ENCODE results near the gene TRIO.
"Not testable (repeated sequence)": the region's sequence is repeated elsewhere in the genome, so short reads cannot be mapped to it uniquely, and the experiment has no call there.

Gene TRIO

DNA sequence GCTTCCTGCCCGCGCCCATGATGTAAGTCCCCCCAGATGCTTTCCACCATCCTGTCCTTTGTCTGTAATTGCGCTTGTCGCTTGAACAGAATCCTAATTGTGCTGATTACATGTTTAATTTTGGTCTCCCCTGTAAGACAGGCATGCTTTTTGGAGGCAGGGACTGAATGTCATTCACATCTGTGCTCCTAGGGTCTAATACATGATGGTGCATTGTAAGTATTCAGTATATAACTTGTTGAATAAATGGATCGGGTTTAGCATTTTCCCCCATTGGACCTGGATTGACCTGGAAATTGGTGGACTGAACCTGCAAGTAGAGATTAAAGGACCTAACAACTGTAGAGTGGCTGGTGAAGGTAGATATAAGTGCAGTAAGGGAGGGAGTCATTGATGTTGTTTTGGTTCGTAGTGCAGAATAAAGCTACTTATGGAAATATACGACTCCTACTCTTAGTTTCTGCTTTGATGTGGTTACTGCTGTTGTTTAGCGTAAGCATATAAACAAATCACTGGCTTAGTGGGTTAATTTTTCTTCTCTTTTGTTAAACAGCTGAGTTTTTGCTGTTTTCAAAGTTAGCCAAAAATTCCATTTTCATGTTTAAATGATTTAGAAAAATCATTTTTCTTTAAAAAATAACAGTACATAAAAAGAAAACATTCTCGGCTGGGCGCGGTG is 57.3 kb downstream of the TRIO start:
- TF ChIP-seq CTCF (conservative IDR thresholded peaks at IDR 0.05; ENCODE audit: low read depth), result no peak
- ChIA-PET CTCF (interaction anchor here (0.7 kb wide), 1 partner anchor 16 kb away, joined by 3 read pairs; no protein-coding TSS in a partner anchor), POLR2A (ENCODE audit: low non-redundant PET) (no interaction called here)
- no peak for DNase-seq (ENCODE audit: low spot score)
- no peak overlapping the region; the same call in 1 of the 2 replicates for H3K27ac ChIP-seq

- no peak overlapping the region; the same call in 1 of the 2 replicates for H3K27ac ChIP-seq
These were observed 58.3 kb downstream of the TRIO start for GRCh38 chr5:14201325-14202045.

GRCh38 chr5:14202462-14202861 is 59.3 kb downstream of the TRIO start:
- TF ChIP-seq CTCF (conservative IDR thresholded peaks at IDR 0.05; ENCODE audit: low read depth), result no peak
- ChIA-PET CTCF (no interaction called here), POLR2A (ENCODE audit: low non-redundant PET) (no interaction called here)
- no peak overlapping the region for H3K27ac ChIP-seq
- no peak for DNase-seq (ENCODE audit: low spot score)

More at GRCh38 chr5:14201325-14202045, 58.3 kb downstream of the TRIO start:
- TF ChIP-seq CTCF (conservative IDR thresholded peaks at IDR 0.05; ENCODE audit: low read depth), result no peak
- DNase-seq (ENCODE audit: low spot score), result no peak
- CTCF ChIA-PET, result no interaction called here
- POLR2A ChIA-PET (ENCODE audit: low non-redundant PET), result no interaction called here

DNA sequence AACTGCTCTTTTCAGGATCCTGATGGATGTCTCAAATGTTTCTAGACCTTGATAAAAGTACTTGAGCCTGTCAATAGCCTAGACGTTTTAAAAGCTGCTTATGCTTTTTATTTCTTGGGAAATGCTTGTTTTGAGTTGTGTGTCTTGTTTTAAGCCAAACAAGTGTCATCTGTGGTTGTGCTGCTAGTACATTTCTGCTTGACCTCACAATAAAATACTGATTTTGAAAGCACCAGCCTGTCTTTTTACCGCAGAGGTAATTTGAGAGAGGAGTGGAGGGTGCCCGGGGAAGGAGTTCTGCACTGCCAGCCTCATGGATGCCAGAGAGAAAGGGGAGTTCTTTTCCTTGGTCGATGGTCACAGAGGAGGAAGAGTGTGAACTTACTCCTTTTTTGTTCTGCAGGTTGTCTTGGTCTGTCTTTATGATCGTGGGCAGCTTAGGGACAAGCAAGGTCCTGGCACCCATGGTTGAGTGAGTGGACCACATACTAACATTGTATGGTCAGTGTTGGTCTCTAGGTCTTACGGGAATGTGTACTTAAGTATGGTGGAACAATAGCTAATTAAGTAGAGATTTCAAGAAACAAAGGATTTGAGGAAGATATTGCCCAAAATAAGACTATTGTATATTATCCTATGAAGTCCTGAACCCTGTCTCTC is 61.0 kb downstream of the TRIO start:
- ChIA-PET CTCF (no interaction called here), POLR2A (ENCODE audit: low non-redundant PET) (no interaction called here)
- no peak for DNase-seq (ENCODE audit: low spot score)
- TF ChIP-seq CTCF (conservative IDR thresholded peaks at IDR 0.05; ENCODE audit: low read depth), result no peak
- peak overlapping the region; percentile 85 for H3K27ac ChIP-seq

GRCh38 chr5:14204785-14205321 is 61.7 kb downstream of the TRIO start:
- ChIA-PET CTCF (interaction anchor here (0.7 kb wide), 1 partner anchor 116 kb away, joined by 3 read pairs; no protein-coding TSS in a partner anchor), POLR2A (ENCODE audit: low non-redundant PET) (no interaction called here)
- no peak for TF ChIP-seq CTCF (conservative IDR thresholded peaks at IDR 0.05; ENCODE audit: low read depth)
- peak; percentile 51 for DNase-seq (ENCODE audit: low spot score)
- peak overlapping the region; percentile 85 for H3K27ac ChIP-seq

- H3K27ac ChIP-seq, result peak overlapping the region; percentile 67
- no peak for DNase-seq (ENCODE audit: low spot score)
- POLR2A ChIA-PET (ENCODE audit: low non-redundant PET), result no interaction called here
- TF ChIP-seq CTCF (conservative IDR thresholded peaks at IDR 0.05; ENCODE audit: low read depth), result no peak
- CTCF ChIA-PET, result no interaction called here
These were observed 63.0 kb downstream of the TRIO start for GRCh38 chr5:14206028-14206725.

GRCh38 chr5:14207428-14207827 is 64.3 kb downstream of the TRIO start:
- DNase-seq (ENCODE audit: low spot score); CTCF ChIA-PET; POLR2A ChIA-PET (ENCODE audit: low non-redundant PET): not testable (repeated sequence)
- peak overlapping the region; percentile 82 for H3K27ac ChIP-seq

Data from RWPE1 (cell line).